MV-4-11 (cell line): Measurements from ENCODE around the gene APOL1.
"Not testable (repeated sequence)": the region's sequence is repeated elsewhere in the genome, so short reads cannot be mapped to it uniquely, and the experiment has no call there.

Source experiments
- DNase-seq: peaks from one replicate; lab custom pipeline; 2025; lab: John Stamatoyannopoulos, UW

The APOL1 gene

GRCh38 chr22:36252754-36253522, at the start of gene APOL1:
Gene APOL1 (plus strand): TSS chr22:36253133. CDS start chr22:36254956, 1,823 bp downstream.
- peak; percentile 41 for DNase-seq

- DNase-seq, result not testable (repeated sequence)
Measured at GRCh38 chr22:36203441-36203840, 49.5 kb upstream of the APOL1 start.

- DNase-seq, result no peak
Measured at GRCh38 chr22:36204001-36204631, 48.8 kb upstream of the APOL1 start.

- DNase-seq, result no peak
Measured at GRCh38 chr22:36204632-36205015, 48.3 kb upstream of the APOL1 start.

GRCh38 chr22:36205573-36205972, 47.4 kb upstream of the APOL1 start:
- not testable (repeated sequence) for DNase-seq

- peak; percentile 54 for DNase-seq
Measured at GRCh38 chr22:36206255-36206654, 46.7 kb upstream of the APOL1 start.

- no peak for DNase-seq
Measured at GRCh38 chr22:36208162-36208765, 44.7 kb upstream of the APOL1 start.

GRCh38 chr22:36208914-36209313, 44.0 kb upstream of the APOL1 start:
- no peak for DNase-seq

- not testable (repeated sequence) for DNase-seq
Measured at GRCh38 chr22:36209488-36209908, 43.4 kb upstream of the APOL1 start.

- DNase-seq, result no peak
Measured at GRCh38 chr22:36210224-36210623, 42.7 kb upstream of the APOL1 start.

GRCh38 chr22:36211237-36211861, 41.6 kb upstream of the APOL1 start:
- peak; percentile 85 for DNase-seq

- DNase-seq, result peak; percentile 58
Measured at GRCh38 chr22:36212901-36213300, 40.0 kb upstream of the APOL1 start.

GRCh38 chr22:36213586-36213985, 39.3 kb upstream of the APOL1 start:
- DNase-seq, result no peak

- DNase-seq, result no peak
Measured at GRCh38 chr22:36215981-36216380, 37.0 kb upstream of the APOL1 start.

- peak; percentile 51 for DNase-seq
Measured at GRCh38 chr22:36218648-36219193, 34.2 kb upstream of the APOL1 start.

GRCh38 chr22:36220451-36220921, 32.4 kb upstream of the APOL1 start:
- no peak for DNase-seq

GRCh38 chr22:36221799-36222751, 30.9 kb upstream of the APOL1 start:
- no peak for DNase-seq

GRCh38 chr22:36222887-36223450, 30.0 kb upstream of the APOL1 start:
- no peak for DNase-seq

- DNase-seq, result no peak
Measured at GRCh38 chr22:36223504-36223903, 29.4 kb upstream of the APOL1 start.

- DNase-seq, result no peak
Measured at GRCh38 chr22:36224245-36224644, 28.7 kb upstream of the APOL1 start.
